HepG2 (cell line): ENCODE data around the gene GRM7. TPM values are rescaled to one million over a fixed set of nuclear protein-coding genes. Genes with fewer than 3 reads are reported as not detected.

Experiments
- ATAC-seq: fragments of 200-7000 bp; cut with Tn5 transposase; 3 replicates; pipeline ENCODE4 v1.9.1; 2020; ENCODE audit warnings: mild to moderate bottlenecking, moderate library complexity
- BruUV-seq: library from RNA; stranded (reverse); fragments of 400-500 nt; replicated peaks from 2 replicates; lab custom pipeline; 2021; lab: Mats Ljungman, UMichigan
- CTCF ChIA-PET: fragments of 300-600 bp; formaldehyde crosslinking; extraction: SDS; loops from one replicate; lab custom pipeline; 2021; ENCODE audit warnings: low total read pairs, inconsistent platforms, low intra/inter-chr PET ratio; lab: Yijun Ruan, JAX
- POLR2A ChIA-PET: fragments of 350-600 bp; sonication (Branson Sonifier 250); formaldehyde crosslinking; loops from one replicate; lab custom pipeline; 2020; ENCODE audit warnings: antibody characterized with exemption, inconsistent platforms; lab: Yijun Ruan, JAX
- DNase-seq: peaks from one replicate; pipeline ENCODE4 v3.0.0-alpha.2; 2015; ENCODE audit warnings: low spot score
- FAIRE-seq: peaks from 3 replicates; lab custom pipeline; 2011; peaks lifted over from hg19 to GRCh38; lab: Jason Lieb, UNC
- H2AFZ ChIP-seq: one replicate; pipeline ENCODE4 v1.6.1; 2011; ENCODE audit warnings: low read length, inconsistent platforms
- H3K27ac ChIP-seq: fragments of 300-600 bp; 3 replicates; pipeline ENCODE4 v1.8.0; 2011; ENCODE audit warnings: mixed run types, mild to moderate bottlenecking, mixed read lengths, low read length, inconsistent platforms; ENCODE audit not compliant: insufficient read depth; ENCODE audit errors: extremely low read length
- H3K27me3 ChIP-seq, 2 experiments: fragments of 200-600 bp in 1 of 2; 2 replicates in 1 of 2; 3 replicates in 1 of 2; pipeline versions ENCODE4 v1.6.0 to v1.8.0; 2011; ENCODE audit warnings: low read length in 2 of 2, mild to moderate bottlenecking in 2 of 2, moderate library complexity in 2 of 2, inconsistent platforms in 1 of 2; ENCODE audit not compliant: insufficient read depth in 2 of 2, control insufficient read depth in 1 of 2
- H3K36me3 ChIP-seq, 2 experiments: fragments of 200-600 bp in 1 of 2; replicated peaks in 1 of 2; 2 replicates in 1 of 2; 3 replicates in 1 of 2; pipeline versions ENCODE4 v1.5.1 to v1.8.0; 2011; ENCODE audit warnings: low read length in 2 of 2, inconsistent platforms in 1 of 2; ENCODE audit not compliant: insufficient read depth in 2 of 2, control insufficient read depth in 1 of 2
- H3K4me1 ChIP-seq: 2 replicates; pipeline ENCODE4 v1.5.1; 2012; ENCODE audit warnings: low read length, inconsistent platforms; ENCODE audit not compliant: insufficient read depth
- H3K4me2 ChIP-seq: 2 replicates; pipeline ENCODE4 v1.6.0; 2011; ENCODE audit warnings: low read depth, low read length, inconsistent platforms
- H3K4me3 ChIP-seq, 3 experiments: fragments of 200-600 bp in 1 of 3; sonication (generic), shearing (Covaris generic) in 1 of 3; replicated peaks in 1 of 3; 2 replicates each; pipeline ENCODE4 v1.5.1; 2011 to 2016; ENCODE audit warnings: low read length in 3 of 3, inconsistent platforms in 2 of 3, low read depth in 2 of 3, mild to moderate bottlenecking in 2 of 3, control low read depth in 1 of 3, mixed read lengths in 1 of 3; ENCODE audit not compliant: insufficient read depth in 1 of 3
- H3K79me2 ChIP-seq: one replicate; pipeline ENCODE4 v1.6.1; 2011; ENCODE audit warnings: low read length, inconsistent platforms; ENCODE audit not compliant: insufficient read depth
- H3K9ac ChIP-seq: 2 replicates; pipeline ENCODE4 v1.6.0; 2011; ENCODE audit warnings: mild to moderate bottlenecking, low read depth, low read length, inconsistent platforms; ENCODE audit not compliant: insufficient read depth
- H3K9me3 ChIP-seq: 2 replicates; pipeline ENCODE4 v1.5.1; 2012; ENCODE audit warnings: mild to moderate bottlenecking, low read length
- H4K20me1 ChIP-seq: 2 replicates; pipeline ENCODE4 v1.6.0; 2011; ENCODE audit warnings: inconsistent platforms, mild to moderate bottlenecking, low read length, moderate library complexity; ENCODE audit not compliant: insufficient read depth
- AGO2 ChIP-seq: fragments of 200-400 bp; formaldehyde crosslinking; optimal IDR thresholded peaks from 2 replicates; pipeline ENCODE3; 2017; ENCODE audit warnings: mild to moderate bottlenecking, low read depth, low read length, moderate library complexity
- ATF3 ChIP-seq: sonication (generic); formaldehyde crosslinking; IDR thresholded peaks from 2 replicates; pipeline ENCODE4 v1.4.0; 2020; ENCODE audit warnings: missing genetic modification reagents
- CERS6 ChIP-seq: sonication (generic); formaldehyde crosslinking; IDR thresholded peaks from 2 replicates; pipeline ENCODE4 v1.5.0; 2020; ENCODE audit warnings: missing genetic modification reagents
- HNRNPLL ChIP-seq: fragments of 200-400 bp; formaldehyde crosslinking; IDR thresholded peaks from 2 replicates; pipeline ENCODE4 v1.6.1; 2017; ENCODE audit warnings: mild to moderate bottlenecking, low read depth, low read length; ENCODE audit not compliant: poor library complexity, severe bottlenecking
- MBNL3 ChIP-seq: fragments of 250-450 bp; sonication (Bioruptor Pico); conservative IDR thresholded peaks from 2 replicates; pipeline ENCODE4 v1.8.0; 2022; ENCODE audit warnings: mild to moderate bottlenecking, inconsistent platforms
- MYC ChIP-seq: sonication (generic); formaldehyde crosslinking; IDR thresholded peaks from 2 replicates; pipeline ENCODE4 v1.9.0; 2021; ENCODE audit warnings: missing genetic modification reagents, borderline replicate concordance
- NCOR1 ChIP-seq: fragments of 200-600 bp; sonication (generic); IDR thresholded peaks from 2 replicates; pipeline ENCODE4 v1.7.0; 2017; ENCODE audit warnings: antibody characterized with exemption, low read length, borderline replicate concordance
- NFKBIZ ChIP-seq: IDR thresholded peaks from 2 replicates; pipeline ENCODE4 v1.6.1; 2018; ENCODE audit warnings: missing genetic modification reagents, missing compliant biosample characterization
- RELA ChIP-seq: sonication (generic); formaldehyde crosslinking; IDR thresholded peaks from 2 replicates; pipeline ENCODE4 v1.4.0; 2020; ENCODE audit warnings: missing genetic modification reagents
- REST ChIP-seq, 2 experiments: IDR thresholded peaks; 2 replicates each; pipeline ENCODE4 v1.6.1; 2011 to 2012; ENCODE audit warnings: low read length in 2 of 2, borderline replicate concordance in 1 of 2, low read depth in 1 of 2, mild to moderate bottlenecking in 1 of 2, moderate library complexity in 1 of 2
- TCF7L2 ChIP-seq: IDR thresholded peaks from 2 replicates; pipeline ENCODE4 v1.6.1; 2011; ENCODE audit warnings: mild to moderate bottlenecking, low read depth, low read length, moderate library complexity
- ZNF547 ChIP-seq: sonication (generic); formaldehyde crosslinking; IDR thresholded peaks from 2 replicates; pipeline ENCODE4 v1.5.1; 2020; ENCODE audit warnings: mild to moderate bottlenecking, missing genetic modification reagents
- ZNF619 ChIP-seq: sonication (generic); formaldehyde crosslinking; IDR thresholded peaks from 2 replicates; pipeline ENCODE4 v1.4.0; 2020; ENCODE audit warnings: mild to moderate bottlenecking, missing genetic modification reagents
- ZNF713 ChIP-seq: sonication (generic); formaldehyde crosslinking; IDR thresholded peaks from 2 replicates; pipeline ENCODE4 v1.4.0; 2020; ENCODE audit warnings: mild to moderate bottlenecking, missing genetic modification reagents
- ZNF777 ChIP-seq: sonication (generic); formaldehyde crosslinking; IDR thresholded peaks from 2 replicates; pipeline ENCODE4 v1.4.0; 2020; ENCODE audit warnings: missing genetic modification reagents
- ZNF780A ChIP-seq: sonication (generic); formaldehyde crosslinking; IDR thresholded peaks from 2 replicates; pipeline ENCODE4 v1.8.0; 2022; ENCODE audit warnings: mild to moderate bottlenecking, missing genetic modification reagents, moderate library complexity
- ZNF790 ChIP-seq: sonication (generic); formaldehyde crosslinking; IDR thresholded peaks from 2 replicates; pipeline ENCODE4 v1.8.0; 2022; ENCODE audit warnings: missing genetic modification reagents, mild to moderate bottlenecking, borderline replicate concordance
- ZSCAN30 ChIP-seq: sonication (generic); formaldehyde crosslinking; IDR thresholded peaks from 2 replicates; pipeline ENCODE4 v1.5.0; 2020; ENCODE audit warnings: mild to moderate bottlenecking, missing genetic modification reagents
- WGBS: methylation state at CpG from one replicate; pipeline ENCODE4 v1.1.6; 2017; ENCODE audit warnings: low lambda C conversion rate; 5-methylcytosine and 5-hydroxymethylcytosine counted together
- in situ Hi-C: cut with HindIII; loops from 2 replicates; pipeline ENCODE4 v1.10.0; 2017; ENCODE audit warnings: low pct_unique_long_range_greater_than_20kb; ENCODE audit not compliant: extremely low pct_ligation_motif_present
- intact Hi-C: fragments of 100-400 bp; cut with micrococcal nuclease; formaldehyde crosslinking; loops from one replicate; pipeline ENCODE4 v1.10.0; 2022; ENCODE audit not compliant: unreplicated experiment
- polyA plus RNA-seq, 8 experiments: library from polyadenylated mRNA; depleted of rRNA in 3 of 8; stranded (reverse) in 7 of 8; unstranded in 1 of 8; fragments of >200 nt; fragmentation: Illumina TruSeq in 4 of 8; extraction: Trizol in 4 of 8; gene quantifications; 2 replicates each; pipeline versions ENCODE4 v1.2.1 to v1.2.3, GENCODE V29; 2011 to 2016; ENCODE audit warnings: low read depth in 4 of 8, missing spikeins in 1 of 8, mixed read lengths in 1 of 8; ENCODE audit not compliant: insufficient read depth in 1 of 8
- total RNA-seq, 5 experiments: library from RNA; depleted of rRNA; stranded (reverse); fragments of >200 nt; fragmentation: Illumina TruSeq; extraction: Trizol; gene quantifications; 2 replicates each; pipeline ENCODE4 v1.2.3, GENCODE V29; 2016; ENCODE audit warnings: low read depth in 1 of 5

GRM7 gene
- total and polyA plus RNA-seq, 2 of the 13 experiments (the other 11 are each of a cell fraction or from before 2014, with no cell fraction given): not detected

- DNase-seq: no peak
- BruUV-seq: no TSS peak
- TF ChIP-seq AGO2: no peak
- no peak for TF ChIP-seq HNRNPLL
- no peak for TF ChIP-seq ZNF790
- TF ChIP-seq ZNF547 (CRISPR knock-in tag): no peak
- TF ChIP-seq ZNF780A: no peak
- no peak for TF ChIP-seq RELA (CRISPR knock-in tag)
- no peak for TF ChIP-seq ZNF777 (CRISPR knock-in tag)
- no peak for TF ChIP-seq ATF3 (CRISPR knock-in tag)
- no peak for TF ChIP-seq TCF7L2
- no peak for TF ChIP-seq NCOR1
- TF ChIP-seq MYC: no peak
- no peak for TF ChIP-seq CERS6 (CRISPR knock-in tag)
- no peak for TF ChIP-seq ZNF619 (CRISPR knock-in tag)
- TF ChIP-seq REST (IDR thresholded peaks at IDR 0.05; ENCODE audit: borderline replicate concordance in 1 of 2, low read depth in 1 of 2, low read length in 2 of 2): no peak
- no peak for TF ChIP-seq MBNL3 (CRISPR knock-in tag)
- no peak for TF ChIP-seq NFKBIZ (CRISPR knock-in tag)
- no peak for TF ChIP-seq ZNF713
- TF ChIP-seq ZSCAN30 (CRISPR knock-in tag): no peak
Observed at GRCh38 chr3:7630351-7630911, 769.5 kb downstream of the GRM7 start.

More at GRCh38 chr3:7630351-7630911, 769.5 kb downstream of the GRM7 start:
- Histone ChIP-seq H3K9me3 (peaks cover 36% of the 10 kb centered on the region; the same call in 1 of the 2 replicates), H3K79me2 (no peaks in the 10 kb centered on the region), H2AFZ (no peak overlapping the region), H3K4me1 (no peaks in the 10 kb centered on the region), H3K9ac (no peak overlapping the region), H3K36me3 (no peaks in the 10 kb centered on the region), H3K27me3 (no peaks in the 10 kb centered on the region), H4K20me1 (no peaks in the 10 kb centered on the region), H3K4me2 (no peak overlapping the region), H3K4me3 (no peak overlapping the region), H3K27ac (no peak overlapping the region)
- CTCF ChIA-PET: no interaction called here
- POLR2A ChIA-PET: no interaction called here
- in situ Hi-C loops (no loop called here), intact Hi-C loops (no loop called here)
- FAIRE-seq (no peak), ATAC-seq (no peak)
- WGBS: 0% methylated on average over 4 of the region's 4 CpGs
